CD4-positive, alpha-beta T cell treated with Interferon alpha-2 for 1 hour (primary cell): ENCODE data around the gene PLCD3.
"Not testable (repeated sequence)": the region's sequence is repeated elsewhere in the genome, so short reads cannot be mapped to it uniquely, and the experiment has no call there.

Experiments used
- DNase-seq, 2 donors: peaks; one replicate each; pipeline ENCODE4 v3.0.0-alpha.2; 2020 to 2022

Gene PLCD3

DNA sequence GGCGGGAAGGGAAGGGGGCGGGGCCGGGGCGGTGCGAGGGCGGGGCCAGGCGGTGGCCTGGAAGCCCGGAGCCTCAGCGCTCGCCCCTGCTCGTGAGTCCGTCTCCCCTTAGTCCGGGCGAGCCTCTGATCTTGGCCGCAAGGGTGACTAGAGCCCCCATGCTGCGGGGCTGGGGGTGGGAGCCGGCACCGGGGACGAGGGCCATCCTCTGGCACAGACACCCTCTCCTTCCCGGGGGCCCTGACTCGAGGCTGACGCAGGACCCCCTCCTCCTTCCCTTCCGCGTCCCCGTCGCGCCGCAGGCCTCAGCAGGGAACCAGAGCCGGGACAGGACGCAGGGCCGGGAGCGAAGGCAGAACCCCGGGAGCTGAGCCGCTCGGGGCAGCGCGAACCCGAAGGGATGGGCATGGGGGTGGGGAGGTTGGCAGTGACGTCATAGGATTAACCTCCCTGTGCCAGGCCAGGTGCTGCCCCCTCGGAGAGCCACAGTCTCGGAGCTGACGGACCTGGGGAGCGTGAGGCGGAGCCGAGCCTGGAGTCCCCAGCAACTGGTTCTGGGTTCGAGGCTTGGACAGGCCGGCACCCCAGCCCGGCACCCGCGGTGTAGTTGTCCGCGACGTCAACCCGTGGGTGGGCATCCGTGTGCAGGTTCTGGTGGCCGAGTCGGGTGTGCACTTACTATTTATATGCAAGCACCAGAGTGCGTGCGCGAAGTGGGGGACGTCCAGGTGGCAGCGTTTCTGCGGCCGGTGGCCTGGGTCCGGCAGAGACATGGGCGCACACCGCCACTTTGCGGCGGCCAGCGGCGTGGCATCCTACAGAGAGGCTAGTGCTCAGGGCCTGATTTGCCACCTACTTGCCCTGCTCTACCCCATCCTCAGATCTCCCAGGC is 503 bp upstream of the PLCD3 start:
- peak; percentile 69 to 78 for DNase-seq

- DNase-seq, result peak; percentile 16 to 45
These were observed 547 bp downstream of the PLCD3 start for GRCh38 chr17:45131616-45132319.

GRCh38 chr17:45130681-45131615 is 1.4 kb downstream of the PLCD3 start:
- no peak for DNase-seq

DNA sequence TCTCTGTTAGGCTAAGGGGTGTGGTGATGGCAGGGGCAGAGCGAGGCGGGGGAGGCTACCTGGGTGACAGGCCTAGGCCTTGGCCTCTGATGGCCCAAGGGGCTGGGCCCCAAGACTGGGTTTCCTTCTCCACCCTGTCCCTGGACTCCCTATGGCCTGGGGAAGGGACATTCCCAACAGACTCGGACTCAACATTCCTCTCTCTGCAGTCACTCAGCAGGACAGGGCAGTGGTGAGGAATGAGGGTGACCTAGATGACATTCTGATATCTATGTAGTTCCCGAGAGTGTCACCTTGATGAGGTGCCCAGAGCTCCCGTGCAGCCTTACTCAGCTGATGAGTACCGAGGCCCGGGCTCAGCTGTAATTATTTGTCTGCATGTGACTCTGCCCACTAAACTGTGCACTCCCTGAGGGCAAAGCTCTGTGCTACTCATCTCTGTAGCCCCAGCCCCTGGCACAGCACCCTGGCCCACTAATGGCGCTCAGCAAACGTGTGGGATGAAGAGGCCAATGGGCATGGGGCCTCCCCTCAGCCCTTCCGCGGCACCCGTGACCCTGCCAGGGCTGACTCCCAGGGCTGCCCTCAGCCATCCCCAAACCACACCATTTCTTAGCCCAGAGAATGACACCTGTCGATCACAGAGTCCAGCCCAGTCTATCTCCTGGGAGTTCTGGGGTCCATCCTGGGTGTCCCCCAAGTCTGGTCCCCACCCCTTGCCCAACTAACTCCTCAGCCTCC is 2.2 kb downstream of the PLCD3 start:
- DNase-seq, result no peak

DNA sequence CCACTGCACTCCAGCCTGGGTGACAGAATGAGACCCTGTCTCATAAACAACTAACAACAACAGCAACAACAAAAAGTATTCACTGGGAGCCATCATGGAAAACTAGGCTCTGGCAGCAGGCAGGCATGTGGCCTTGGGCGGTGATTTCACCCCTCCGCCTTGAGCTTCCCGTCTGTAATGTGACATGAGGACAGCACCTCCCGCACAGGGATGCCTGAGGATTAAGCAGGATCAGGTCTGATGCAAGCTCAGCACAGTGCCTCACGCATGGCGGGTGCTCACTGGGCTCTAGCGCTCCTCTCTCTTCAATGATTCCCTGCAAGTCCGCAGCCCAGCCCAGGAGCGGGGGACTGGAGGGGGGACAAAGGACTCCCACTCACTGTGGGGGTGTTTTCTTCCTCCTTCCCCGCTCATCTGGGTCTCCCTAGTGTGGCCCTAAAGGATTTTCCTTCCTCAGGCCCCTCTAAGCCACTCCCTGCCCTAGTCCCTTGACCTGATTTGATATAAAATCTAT is 2.8 kb downstream of the PLCD3 start:
- DNase-seq, result no peak

DNA sequence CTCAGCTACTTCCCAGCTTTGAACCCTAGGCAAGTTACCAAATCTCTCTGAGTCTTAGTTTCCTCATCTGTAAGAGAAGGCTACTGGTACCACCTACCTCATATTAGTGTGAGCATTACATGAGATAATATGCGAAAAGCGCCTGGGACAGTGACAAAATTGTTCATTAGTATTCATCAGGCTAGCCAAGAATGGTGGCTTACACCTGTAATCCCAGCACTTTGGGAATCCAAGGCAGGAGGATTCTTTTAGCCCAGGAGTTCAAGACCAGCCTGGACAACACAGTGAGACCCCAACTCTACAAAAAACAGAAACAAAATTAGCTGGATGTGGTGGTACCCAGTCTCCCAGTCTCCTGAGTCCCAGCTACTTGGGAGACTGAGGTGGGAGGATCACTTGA is 3.3 kb downstream of the PLCD3 start:
- DNase-seq, result no peak

DNA sequence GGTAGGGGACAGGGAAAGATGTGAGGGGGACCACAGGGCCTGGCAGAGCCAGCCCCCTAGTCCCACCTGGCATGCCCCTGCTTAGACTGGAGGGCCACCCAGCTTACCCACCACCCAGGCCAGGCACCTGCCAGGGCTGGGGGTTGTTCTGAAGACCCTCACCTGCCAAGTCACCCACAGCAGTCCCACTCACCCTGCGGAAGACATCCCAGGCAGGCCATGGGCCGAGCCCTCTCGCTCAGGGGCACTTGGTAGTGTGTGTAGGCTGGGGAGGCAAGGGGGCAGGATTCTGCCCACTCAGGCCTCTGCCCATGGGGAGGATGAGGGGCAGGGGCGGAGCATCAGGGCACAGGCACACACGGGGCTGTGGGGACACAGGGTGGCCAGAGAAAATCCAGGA is 4.0 kb downstream of the PLCD3 start:
- DNase-seq, result no peak

DNA sequence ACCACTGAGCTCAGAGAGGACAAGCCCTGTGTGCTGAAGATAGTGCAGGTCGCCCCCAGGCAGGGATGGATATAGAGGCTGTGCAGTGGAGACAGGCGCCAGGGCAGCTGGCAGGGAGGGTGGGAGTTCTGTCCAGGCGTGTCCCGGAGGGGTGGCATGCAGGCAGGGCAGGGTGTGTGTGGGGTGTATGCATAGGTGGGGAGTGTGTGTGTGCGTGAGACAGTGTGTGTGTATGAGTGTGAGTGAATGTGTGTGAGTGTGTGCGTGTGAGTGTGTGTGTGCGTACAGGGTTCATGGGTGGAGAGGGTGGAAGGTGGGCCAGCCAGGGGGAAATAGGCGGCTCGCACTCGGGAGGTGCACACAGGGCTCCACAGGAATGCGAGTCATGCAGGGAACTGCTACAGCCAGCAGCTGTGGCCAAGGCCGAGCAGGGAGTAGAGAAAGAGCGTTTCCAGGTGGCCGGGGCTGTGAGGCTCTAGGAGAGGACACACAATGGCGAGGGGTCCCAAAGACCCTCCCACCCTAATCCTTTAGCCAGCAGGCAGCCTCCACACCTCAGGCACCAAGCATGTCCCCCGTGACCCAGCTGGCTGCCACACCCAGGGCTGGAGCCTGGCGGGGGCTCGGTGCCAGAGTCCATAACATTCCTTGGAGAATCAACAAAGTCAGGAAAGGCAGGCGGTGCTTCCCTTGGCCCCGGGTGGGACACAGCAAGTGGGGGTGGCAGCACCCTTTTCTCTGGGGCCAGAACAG is 4.6 kb downstream of the PLCD3 start:
- no peak for DNase-seq

DNA sequence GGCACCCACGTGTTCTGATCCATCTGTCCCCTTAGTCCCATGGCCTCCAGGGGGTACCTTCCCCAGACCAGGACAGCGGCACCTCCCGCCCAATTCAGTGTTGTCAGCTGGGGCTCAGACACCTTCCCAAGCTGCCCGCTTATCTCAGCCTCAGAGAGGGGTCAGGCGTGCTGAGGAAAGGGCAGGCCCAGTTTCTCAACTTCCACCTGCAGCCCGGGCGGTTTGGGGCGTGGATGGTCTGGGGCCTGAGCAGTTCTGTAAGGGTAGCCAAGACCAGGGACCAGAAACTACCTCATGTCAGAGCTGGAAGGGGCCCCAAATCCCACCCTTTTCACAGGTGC is 5.1 kb downstream of the PLCD3 start:
- DNase-seq, result no peak

DNA sequence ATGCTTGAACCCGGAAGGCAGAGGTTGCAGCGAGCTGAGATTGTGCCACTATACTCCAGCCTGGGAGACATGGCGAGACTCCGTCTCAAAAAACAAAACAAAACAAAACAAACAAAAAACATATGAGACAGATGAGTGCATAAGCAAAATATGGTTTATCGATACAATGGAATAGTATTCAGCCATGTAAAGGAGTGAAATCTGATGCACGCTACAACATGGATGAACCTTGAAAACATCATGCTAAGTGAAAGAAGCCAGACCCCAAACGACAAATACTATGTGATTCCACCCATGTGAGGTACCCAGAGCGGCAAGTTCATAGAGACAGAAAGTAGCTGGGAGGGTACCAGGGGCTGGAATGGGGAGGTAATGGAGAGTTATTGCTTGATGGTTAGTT is 6.8 kb downstream of the PLCD3 start:
- DNase-seq, result no peak

DNA sequence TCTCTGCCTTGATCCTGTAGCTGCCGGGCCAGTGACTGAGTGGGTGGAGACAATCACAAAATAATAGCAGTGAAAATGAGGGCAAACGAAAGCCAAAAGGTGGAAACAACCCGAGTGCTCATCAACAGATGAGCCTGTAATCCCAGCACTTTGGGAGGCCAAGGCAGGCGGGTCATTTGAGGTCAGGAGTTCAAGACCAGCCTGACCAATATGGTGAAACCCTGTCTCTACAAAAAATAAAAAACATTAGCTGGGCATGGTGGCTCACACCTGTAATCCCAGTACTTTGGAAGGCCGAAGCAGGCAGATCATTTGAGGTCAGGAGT is 7.6 kb downstream of the PLCD3 start:
- not testable (repeated sequence) for DNase-seq

DNA sequence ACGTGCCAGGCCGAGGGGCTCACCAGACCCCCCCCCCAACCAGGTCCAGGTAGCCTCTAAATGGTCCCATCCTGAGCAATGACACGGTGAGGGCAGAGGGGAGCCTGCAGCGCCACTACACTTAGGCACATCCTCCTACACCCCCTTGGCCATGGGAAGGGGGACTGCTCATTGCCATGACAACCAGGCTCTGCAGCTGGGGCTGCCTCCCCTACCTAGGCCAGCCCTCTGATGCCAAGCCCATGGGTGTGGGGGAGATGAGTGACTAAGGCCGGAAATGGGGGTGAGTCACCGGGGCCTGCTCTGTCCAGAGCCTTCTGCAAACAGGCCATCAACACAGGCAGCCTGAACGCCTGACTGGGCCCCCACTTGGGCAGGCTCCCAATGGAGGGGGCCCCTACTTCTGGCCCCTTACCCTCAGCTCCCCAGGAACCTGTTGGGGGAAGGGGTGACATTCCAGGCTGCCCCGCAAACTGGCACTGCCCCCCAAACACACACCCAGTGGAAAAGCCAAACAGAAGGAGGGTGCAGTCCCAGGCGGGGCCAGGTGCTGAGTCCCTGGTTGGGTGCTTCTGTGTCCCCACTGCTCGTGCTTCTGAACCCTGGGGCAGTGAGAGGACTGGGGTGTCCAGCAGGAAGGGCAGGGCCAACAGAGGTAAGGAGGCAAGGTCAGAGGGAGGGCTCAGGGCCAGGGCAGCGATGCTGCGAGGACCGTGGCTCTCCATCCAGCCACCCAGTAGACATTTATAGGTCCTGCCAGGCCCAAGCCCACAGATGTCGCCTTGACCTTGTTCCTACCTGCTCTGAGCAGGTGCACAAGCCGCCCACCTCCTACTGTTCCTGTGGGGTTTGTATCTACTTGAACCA is 8.2 kb downstream of the PLCD3 start:
- DNase-seq, result peak; percentile 18 to 42

DNA sequence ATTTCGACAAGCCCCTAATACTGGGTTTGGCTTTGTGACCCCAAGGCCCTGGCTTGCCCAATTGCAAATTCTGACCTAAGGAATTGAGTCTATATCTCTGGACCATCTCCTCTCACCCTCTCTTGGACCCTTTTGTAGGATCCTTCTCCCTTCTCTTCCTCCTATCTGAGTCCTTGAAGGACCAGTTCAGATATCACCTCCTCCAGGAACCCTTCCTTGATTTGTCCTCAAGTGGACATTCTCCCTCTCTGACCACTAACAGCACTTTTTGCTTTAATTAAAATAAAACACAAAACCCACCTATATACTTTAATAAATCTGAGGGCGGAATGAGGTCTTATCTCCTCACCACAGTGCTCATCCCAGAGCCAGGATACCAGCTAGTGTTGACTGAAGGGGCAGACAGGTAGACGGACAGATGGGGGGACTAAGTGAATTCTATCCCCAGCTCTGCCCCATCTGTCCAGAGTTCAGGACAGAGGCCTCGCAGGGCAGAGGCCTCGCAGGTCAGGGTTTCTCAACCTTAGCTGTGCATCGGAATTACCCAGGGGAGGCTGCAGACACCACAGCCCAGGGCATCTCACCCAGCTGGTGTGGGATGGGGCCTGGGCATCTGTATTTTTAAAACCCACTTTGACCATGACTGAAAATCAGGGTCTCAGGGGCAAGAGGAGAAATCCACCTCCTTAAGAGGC is 9.1 kb downstream of the PLCD3 start:
- DNase-seq, result no peak

GRCh38 chr17:45121055-45121454 is 11.3 kb downstream of the PLCD3 start:
- no peak for DNase-seq

GRCh38 chr17:45120558-45120957 is 11.8 kb downstream of the PLCD3 start:
- no peak for DNase-seq

DNA sequence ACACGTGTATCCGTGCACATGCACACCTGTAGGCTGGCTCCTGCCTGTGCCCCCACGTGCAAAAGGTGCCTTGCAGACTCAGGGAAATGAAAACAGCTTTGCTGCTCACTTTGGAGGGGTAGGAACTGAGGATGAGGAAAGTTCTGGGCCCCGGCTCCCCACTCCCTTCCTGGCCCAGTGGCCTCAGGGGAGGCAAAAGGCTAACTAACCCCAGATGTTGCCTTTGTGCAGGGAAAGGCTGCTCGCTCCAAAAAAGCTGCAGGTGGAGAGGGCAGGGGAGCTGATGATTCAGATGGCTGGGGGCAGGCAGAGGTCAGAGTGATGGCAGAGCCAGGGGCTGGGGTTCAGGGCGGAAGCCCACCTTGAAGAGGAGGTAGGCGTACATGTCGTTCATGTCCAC is 12.4 kb downstream of the PLCD3 start:
- no peak for DNase-seq

DNA sequence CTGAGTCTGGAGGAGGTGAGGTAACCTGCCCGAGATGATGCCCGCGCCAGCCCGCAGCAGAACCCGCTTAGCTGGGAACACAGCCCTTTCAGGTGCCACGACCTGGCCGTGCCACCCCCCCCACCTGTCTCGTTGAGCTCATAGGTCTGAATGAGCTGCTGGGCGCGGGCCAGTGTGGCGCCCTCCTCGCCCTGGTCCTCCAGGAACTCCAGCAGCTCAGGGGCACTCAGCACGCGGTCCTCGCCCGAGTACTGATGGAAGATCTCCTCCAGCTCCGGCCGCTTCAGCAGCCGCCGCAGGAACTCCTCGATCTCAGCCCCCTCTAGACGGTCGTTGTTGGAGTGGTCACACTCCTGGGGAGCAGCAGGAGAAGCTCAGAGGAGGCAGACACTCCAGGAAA is 13.6 kb downstream of the PLCD3 start:
- no peak for DNase-seq

DNA sequence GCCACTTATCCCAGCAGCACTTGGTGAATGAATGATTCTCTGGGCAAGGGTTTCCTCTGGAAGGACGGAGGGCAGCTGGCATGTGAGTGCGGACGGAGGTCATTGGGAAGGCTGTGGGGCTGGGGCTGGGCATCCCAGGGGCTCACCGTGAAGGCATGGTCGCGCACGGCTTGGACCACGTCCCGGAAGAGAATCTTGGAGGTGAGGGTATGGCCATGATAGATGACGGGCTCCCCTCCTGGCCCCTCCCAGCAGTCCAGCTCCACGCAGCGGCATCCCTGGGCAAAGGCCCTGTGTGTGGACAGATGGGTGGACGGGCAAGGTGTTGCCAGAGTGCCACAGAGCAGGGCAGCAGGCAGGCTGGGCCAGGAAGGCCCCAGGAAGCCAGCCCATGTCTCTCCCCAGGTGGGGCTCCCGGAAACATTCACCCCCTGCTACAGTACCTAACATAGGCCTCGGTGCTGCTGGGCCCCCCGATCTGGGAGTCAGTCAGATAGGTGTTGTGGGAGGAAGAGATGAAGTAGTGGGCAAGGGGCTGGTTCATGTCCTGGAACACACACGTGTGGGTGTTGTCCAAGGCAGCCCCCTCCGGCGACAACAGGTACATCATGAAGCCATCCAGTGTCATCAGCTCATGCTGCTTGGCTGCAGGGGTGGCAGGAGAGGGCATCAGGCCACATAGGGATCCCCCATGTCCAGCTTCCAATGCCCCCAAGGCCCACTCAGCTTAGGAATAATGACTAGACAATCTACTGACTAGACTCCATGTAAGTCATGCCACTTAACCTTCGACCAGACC is 14.3 kb downstream of the PLCD3 start:
- DNase-seq, result no peak

GRCh38 chr17:45117334-45117733 is 15.0 kb downstream of the PLCD3 start:
- DNase-seq, result no peak
